ENCODE results near the gene MYEOV. TPM values are rescaled to one million over a fixed set of nuclear protein-coding genes. Genes with fewer than 3 reads are reported as not detected.

The MYEOV gene
- total RNA-seq, 4 donors from 2014 or later = 1.1 TPM; not detected in 3

GRCh38 chr11:69249311-69250185, 44.4 kb upstream of the MYEOV start:
- in situ Hi-C loops (cut with MboI; ENCODE audit: low sequenced_read_pairs in 4 of 4) (no loop called here), intact Hi-C loops (cut with DNase I; ENCODE audit: low total_unique reads) (no loop called here)
- TF ChIP-seq POLR2A (IDR thresholded peaks at IDR 0.05) (no peak), CTCF (IDR thresholded peaks at IDR 0.05 in 4 of 5, conservative IDR thresholded peaks at IDR 0.05 in 1 of 5) (no peak)
- Histone ChIP-seq H3K27me3 (peaks cover 3 to 11% (median 5%) of the 10 kb centered on the region in 3 donors), H3K4me3 (no peak overlapping the region), H3K9me3 (no peaks in the 10 kb centered on the region), H3K27ac (no peak overlapping the region), H3K4me1 (no peaks in the 10 kb centered on the region), H3K36me3 (no peaks in the 10 kb centered on the region)
- ATAC-seq (no peak), DNase-seq (no peak)

- intact Hi-C loops (cut with DNase I; ENCODE audit: low total_unique reads) (no loop called here), in situ Hi-C loops (cut with MboI; ENCODE audit: low sequenced_read_pairs in 4 of 4) (no loop called here)
- peaks cover 3 to 11% (median 5%) of the 10 kb centered on the region in 3 donors for H3K27me3 ChIP-seq
- H3K27ac ChIP-seq = no peak overlapping the region
- H3K9me3 ChIP-seq = no peaks in the 10 kb centered on the region
- no peak overlapping the region for H3K4me3 ChIP-seq
- ATAC-seq (no peak), DNase-seq (no peak)
- no peaks in the 10 kb centered on the region for H3K36me3 ChIP-seq
- no peaks in the 10 kb centered on the region for H3K4me1 ChIP-seq
- TF ChIP-seq CTCF (IDR thresholded peaks at IDR 0.05 in 4 of 5, conservative IDR thresholded peaks at IDR 0.05 in 1 of 5) (no peak), POLR2A (IDR thresholded peaks at IDR 0.05) (no peak)
These were observed 43.5 kb upstream of the MYEOV start for GRCh38 chr11:69250186-69251056.

- TF ChIP-seq CTCF (IDR thresholded peaks at IDR 0.05 in 4 of 5, conservative IDR thresholded peaks at IDR 0.05 in 1 of 5) (no peak), POLR2A (IDR thresholded peaks at IDR 0.05) (no peak)
- DNase-seq (no peak), ATAC-seq (no peak)
- intact Hi-C loops (cut with DNase I; ENCODE audit: low total_unique reads) (no loop called here), in situ Hi-C loops (cut with MboI; ENCODE audit: low sequenced_read_pairs in 4 of 4) (no loop called here)
- H3K27me3 ChIP-seq = peaks cover 3 to 11% (median 5%) of the 10 kb centered on the region in 3 donors
- H3K4me3 ChIP-seq = no peak overlapping the region
- no peaks in the 10 kb centered on the region for H3K36me3 ChIP-seq
- no peak overlapping the region for H3K27ac ChIP-seq
- H3K9me3 ChIP-seq = no peaks in the 10 kb centered on the region
- H3K4me1 ChIP-seq = no peaks in the 10 kb centered on the region
These were observed 42.9 kb upstream of the MYEOV start for GRCh38 chr11:69251057-69251393.

- intact Hi-C loops (cut with DNase I; ENCODE audit: low total_unique reads) (no loop called here), in situ Hi-C loops (cut with MboI; ENCODE audit: low sequenced_read_pairs in 4 of 4) (no loop called here)
- no peaks in the 10 kb centered on the region for H3K4me1 ChIP-seq
- no peaks in the 10 kb centered on the region for H3K36me3 ChIP-seq
- DNase-seq = no peak
- no peak for ATAC-seq
- peaks cover 3 to 11% (median 5%) of the 10 kb centered on the region in 3 donors for H3K27me3 ChIP-seq
- H3K9me3 ChIP-seq = no peaks in the 10 kb centered on the region
- TF ChIP-seq CTCF (IDR thresholded peaks at IDR 0.05 in 4 of 5, conservative IDR thresholded peaks at IDR 0.05 in 1 of 5) (no peak), POLR2A (IDR thresholded peaks at IDR 0.05) (no peak)
- H3K27ac ChIP-seq = no peak overlapping the region
- no peak overlapping the region for H3K4me3 ChIP-seq
These were observed 42.1 kb upstream of the MYEOV start for GRCh38 chr11:69251639-69252489.

Data from gastrocnemius medialis (tissue), 4 donors.